GM19468 (cell line): ENCODE data around the gene EXT2.

Experiments
- ATAC-seq: cut with Tn5 transposase; IDR thresholded peaks from one replicate; pipeline ENCODE4 v1.9.1; 2021; ENCODE audit warnings: mild to moderate bottlenecking, moderate library complexity, moderate number of reproducible peaks; ENCODE audit not compliant: unreplicated experiment; ENCODE audit errors: extremely low read depth

Gene EXT2

GRCh38 chr11:44083433-44083832 is 12.0 kb upstream of the EXT2 start:
- ATAC-seq: no peak

GRCh38 chr11:44083906-44084305 is 11.6 kb upstream of the EXT2 start:
- no peak for ATAC-seq

GRCh38 chr11:44085330-44085729 is 10.1 kb upstream of the EXT2 start:
- no peak for ATAC-seq

GRCh38 chr11:44088377-44088776 is 7.1 kb upstream of the EXT2 start:
- ATAC-seq: no peak

- ATAC-seq: no peak
Measured at GRCh38 chr11:44088871-44089270, 6.6 kb upstream of the EXT2 start.

DNA sequence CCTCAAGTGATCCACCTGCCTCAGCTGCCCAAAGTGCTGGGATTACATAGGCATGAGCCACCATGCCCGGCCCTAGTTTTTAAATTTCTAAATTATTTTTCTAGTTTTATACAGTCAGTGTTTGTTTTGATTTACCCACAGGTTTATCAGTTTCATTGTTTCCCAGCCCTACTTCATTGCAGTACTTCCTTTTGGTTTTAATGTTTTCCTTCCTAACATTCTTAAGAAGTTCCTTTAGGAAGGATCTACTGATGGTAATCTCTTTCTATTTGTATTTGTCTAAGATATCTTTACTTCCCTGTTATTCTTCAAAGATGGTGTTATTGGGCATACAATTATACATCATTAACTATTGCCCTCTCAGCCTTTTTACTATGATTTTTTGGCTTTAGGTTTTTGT is 4.9 kb upstream of the EXT2 start:
- no peak for ATAC-seq

DNA sequence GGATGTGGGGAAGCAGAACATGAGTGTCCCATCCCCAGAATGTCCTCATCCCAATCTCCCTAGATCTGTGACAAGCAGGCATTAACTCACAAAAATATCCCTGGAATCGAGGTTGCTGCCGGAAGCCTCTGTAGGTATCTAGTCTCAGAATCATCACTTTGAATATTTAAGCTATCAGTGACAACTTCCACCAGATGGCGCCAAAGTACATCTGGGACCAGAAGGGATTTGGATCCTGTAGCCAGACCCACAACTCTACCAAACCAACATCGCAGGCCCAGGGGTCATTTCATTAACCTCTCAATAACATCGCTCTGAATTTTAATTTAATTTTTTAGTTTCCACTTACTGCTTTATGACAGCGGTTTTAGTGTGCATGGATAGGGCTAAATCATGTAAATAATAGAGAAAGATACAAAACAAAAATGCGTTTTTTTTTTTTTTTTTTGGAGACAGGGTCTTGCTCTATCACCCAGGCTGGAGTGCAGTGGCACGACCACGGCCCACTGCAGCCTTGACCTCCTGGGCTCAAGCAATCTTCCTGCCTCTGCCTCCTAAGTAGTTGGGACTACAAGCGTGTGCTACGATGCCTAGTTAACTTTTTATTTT is 1.1 kb upstream of the EXT2 start:
- no peak for ATAC-seq

DNA sequence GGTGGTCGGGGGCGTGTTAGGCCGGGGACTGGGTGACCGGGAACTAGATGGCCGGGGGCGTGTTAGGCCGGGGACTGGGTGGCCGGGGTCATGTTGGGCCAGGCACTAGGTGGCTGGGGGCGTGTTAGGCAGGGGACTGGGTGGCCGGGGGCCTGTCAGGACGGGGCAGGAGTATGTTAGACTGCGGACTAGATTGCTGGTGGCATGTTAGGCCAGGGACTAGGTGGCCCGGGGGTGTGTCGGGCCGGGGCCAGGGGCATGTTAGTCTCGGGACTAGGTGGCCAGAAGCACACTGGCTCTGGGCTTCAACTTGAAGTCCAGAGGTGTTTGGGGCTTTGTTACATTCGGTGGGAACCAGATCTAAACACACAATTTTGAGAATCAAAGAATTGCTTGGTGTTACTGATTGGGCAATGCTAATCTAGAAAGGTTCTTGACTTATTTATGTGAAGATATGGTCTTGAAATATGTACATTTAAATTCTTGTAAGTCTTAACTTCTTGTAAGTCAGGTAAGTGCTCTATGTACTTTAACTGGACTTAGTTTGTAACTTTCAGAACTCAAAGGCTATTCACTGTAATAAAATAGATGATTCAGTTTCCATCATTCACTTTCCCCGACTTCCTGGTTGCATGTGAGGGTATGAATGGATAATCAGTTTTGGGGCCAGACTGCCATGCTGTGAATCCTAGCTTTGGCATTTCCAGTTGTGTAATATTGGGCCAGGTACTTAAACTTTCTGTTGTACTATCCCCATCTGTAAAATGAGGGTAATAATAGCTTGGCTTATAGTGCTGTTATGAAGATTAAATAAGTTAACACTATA is 1.1 kb downstream of the EXT2 start:
- no peak for ATAC-seq

GRCh38 chr11:44097821-44098220 is 2.3 kb downstream of the EXT2 start:
- no peak for ATAC-seq

DNA sequence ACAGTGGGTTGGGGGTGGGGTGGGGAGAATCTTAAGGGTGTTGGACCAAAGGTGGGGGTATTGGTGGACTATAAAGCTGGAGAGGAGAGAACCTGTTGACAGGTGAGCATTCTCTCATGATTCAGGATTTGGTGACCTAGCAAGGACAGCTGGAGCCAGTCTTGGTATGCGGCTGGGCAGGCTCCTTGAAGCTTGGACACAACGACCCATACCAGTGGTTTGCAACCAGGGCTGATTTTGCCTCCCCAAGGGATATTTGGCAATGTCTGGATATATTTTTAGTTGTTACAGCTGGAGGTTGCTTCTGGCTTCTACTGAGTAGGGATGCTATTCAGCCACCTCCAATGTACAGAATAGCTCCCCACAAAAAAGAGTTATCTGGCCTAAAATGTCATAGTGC is 5.6 kb downstream of the EXT2 start:
- no peak for ATAC-seq

DNA sequence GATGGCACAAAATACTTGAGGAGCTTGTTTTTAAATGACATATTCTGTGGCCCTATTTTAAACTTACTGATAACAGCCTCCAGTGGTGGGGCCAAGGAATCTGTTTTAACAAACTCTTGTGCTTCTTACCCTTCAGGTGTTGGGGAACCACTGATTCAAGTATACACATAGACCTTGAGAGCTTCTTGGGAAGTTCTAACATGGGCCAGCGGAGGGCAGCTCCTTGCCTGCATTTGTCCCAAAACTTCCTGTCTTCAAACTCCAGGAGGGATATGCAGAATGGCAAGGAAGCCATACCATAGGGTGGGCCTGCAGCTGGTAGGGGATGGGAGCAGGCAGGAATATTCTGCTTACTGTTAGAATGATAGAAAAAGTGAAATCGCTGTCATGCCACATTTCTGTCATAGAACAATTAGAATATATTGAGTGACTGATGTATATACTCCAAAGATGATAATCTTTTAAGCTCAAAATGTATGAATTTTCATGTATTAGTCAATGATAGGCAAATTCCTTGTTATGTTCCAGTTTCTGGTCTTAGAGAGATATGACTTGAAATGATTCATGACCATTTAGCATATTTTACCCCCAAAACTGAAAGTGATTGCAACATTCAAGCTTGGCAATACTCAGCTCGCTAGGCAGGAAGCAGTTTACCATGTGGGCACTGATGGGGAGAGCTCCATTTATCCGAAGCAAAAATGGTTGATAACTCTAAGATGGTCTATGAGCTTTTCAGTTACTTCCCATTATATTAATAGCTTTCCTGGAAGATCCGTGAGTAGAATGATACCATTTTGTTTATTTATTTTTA is 9.2 kb downstream of the EXT2 start:
- ATAC-seq: no peak

DNA sequence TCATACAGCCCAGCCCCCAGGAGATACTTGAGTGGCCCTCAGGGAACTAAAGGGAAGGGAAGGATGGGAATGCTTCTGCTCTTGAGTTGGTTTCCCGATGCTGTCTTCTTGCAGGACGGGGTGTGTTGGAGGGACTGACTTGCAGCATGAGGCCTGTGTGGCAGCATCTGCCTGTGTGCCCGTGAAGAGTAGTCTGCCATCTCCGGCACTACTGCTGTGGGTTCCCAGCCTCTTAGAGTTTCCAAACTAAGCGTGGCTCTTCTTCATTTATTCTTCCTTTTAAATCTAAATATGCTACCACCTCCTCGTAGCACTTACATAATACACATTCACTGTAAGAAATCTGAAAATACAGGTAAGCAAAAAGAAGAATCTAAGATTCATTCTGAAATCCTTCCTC is 12.8 kb downstream of the EXT2 start:
- no peak for ATAC-seq

DNA sequence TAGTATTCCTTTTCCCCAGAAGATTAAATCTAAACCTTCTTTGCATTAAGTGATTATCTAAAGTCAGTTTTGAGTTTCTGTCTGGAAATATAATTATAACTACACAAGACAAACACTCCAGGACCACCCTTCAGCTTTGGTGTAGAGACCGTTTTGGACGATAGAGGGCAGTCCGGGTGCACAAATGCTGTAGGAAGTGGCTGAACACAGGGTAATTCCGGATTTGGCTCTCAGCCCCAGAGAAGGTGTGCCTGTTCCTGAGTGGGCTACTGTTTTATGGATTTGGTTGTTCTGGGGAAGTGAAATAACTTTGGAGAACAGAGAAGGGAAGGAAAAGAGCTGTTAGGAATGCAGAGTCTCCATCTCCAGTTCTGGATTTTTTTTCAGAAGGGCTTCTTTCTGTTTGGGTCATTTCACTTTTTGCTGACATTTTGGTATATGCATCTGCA is 14.8 kb downstream of the EXT2 start:
- ATAC-seq: no peak

DNA sequence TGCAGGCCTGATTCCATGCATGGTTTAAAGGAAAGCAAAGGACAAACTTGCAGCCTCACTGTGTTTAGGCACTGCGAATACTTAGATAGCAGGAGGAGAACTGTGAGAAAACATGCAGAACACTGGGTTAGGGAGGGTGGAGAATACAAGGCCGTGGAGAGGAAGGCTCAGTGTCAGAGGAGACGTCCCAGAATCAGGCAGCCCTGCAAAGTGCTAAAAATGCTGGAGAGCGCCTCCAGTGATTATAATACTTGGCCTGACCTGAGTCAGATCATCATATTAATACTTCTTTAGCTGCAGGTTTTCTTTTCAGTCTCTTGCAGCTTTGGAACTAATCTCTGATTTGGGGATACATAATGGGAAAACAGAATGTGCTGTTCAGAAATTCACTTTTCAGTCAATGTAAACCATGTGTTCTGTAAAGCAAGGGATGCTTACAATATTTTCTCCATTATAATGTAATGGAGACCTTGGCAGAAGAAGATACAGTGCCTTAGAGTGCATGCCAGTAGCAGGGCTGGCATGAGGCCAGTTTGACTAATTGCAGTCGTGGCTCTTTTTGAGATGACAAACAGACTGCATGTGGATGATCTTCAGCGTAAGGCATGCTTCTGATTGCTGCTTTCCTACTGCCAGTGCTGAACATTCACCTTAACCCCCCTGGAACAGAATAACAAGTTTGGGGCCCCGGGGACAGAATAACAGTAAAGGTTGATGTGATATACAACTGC is 16.8 kb downstream of the EXT2 start:
- no peak for ATAC-seq

DNA sequence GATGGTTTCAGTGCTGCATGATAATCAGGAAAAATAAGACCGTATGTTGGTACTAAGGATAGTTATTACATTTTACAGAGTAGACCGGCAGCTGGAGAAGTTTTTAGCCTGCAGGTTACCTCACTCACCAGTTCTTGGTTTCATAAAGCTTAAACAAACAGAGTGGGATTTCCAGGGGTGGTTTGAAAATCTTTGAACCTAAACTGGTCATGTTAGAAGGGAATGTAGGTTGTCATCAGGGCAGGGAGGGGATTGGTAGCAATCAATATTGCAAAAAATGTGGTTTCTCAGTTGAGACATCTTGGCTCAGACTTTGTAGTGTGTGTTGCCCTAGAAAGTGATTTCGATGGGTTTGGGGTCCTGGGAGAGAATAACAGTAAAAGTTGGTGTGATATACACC is 17.5 kb downstream of the EXT2 start:
- no peak for ATAC-seq

DNA sequence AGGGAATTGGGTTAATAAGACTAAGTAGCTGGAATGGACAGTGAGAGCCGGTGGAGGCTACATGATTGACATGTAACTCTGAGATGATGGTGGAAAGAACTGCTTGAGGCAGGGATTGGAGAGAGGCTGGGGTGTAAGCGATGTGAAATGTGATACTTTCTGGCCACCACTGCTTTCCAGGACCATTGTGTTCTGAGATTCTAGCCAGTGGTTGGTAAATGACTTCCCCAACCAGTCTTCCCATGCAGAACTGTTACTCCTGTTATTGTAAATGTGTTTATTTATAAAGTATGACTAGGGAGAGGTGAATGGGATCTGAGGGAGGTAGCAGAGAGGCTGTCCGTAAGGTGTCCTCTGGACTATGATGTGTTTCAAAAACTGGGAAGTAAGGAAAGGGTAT is 18.1 kb downstream of the EXT2 start:
- ATAC-seq: no peak

DNA sequence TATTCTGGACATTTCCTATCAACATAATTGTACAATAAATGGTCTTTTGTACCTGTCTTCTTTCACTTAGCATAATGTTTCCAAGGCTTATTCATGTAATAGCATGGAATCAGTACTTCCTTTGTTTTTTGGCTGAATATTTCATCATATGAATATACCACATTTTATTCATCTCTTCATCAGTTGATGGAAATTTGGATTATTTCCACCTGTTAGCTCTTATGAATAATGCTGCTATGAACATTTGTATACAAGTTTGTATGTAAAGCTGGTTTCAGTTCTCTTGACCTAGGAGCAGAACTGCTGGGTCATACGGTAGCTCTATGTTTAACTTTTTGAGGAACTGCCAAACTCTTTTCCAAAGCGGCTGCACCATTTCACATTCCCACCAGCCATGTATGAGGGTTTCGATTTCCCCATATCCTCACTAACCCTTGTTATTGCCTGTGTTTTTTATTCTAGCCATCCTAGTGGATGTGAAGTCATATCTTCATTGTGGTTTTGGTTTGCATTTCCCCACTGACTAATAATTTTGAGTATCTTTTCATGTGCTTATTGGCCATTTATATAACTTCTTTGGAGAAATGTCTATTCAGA is 20.9 kb downstream of the EXT2 start:
- no peak for ATAC-seq

DNA sequence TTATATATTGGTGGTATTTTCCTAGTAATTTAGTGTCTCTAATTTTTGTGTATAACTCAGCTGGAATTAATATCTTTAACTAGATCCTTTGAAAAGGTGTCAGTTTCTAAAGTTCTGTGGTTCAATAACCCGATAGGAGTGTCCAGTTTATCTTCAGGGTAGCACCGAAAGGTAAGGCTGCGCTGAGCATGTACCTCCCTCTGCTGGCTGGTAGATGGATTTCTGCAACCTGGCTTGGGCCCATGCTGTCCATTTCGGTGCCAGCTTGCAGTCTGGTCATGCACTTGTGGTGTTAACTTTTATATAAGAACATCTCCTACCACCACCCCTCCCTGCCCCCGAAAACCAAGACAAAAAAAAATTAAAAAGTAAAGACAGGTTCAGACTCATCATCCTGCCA is 24.7 kb downstream of the EXT2 start:
- ATAC-seq: no peak

GRCh38 chr11:44125598-44125997 is 30.1 kb downstream of the EXT2 start:
- no peak for ATAC-seq

DNA sequence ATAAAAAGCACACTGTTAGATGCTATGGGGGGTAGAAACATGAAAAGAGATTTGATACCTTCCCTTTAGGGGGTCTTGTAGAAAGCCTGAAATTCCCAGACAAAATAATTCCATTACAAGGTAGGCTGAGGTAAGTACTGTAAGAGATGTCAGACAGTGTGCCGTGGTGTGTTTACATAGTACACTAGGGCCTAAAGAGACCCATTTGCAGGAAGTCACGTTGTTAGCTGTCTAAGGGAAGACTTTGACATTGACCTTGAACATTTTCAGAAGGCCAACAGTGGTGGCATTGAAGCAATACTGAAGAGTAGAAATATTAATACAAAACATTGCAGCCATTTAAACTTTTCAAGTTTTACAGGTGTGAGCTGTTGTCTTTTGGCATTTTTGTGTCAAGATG is 30.8 kb downstream of the EXT2 start:
- no peak for ATAC-seq
